Ishikawa (cell line): ENCODE results near the gene TLX2.

Experiments
- CEBPB ChIP-seq: IDR thresholded peaks from 2 replicates; pipeline ENCODE4 v1.6.1; 2012
- CREB1 ChIP-seq: IDR thresholded peaks from 2 replicates; pipeline ENCODE4 v1.6.1; 2012; ENCODE audit warnings: low read depth
- EGR1 ChIP-seq: IDR thresholded peaks from 2 replicates; pipeline ENCODE4 v1.6.1; 2012
- EP300 ChIP-seq: IDR thresholded peaks from 2 replicates; pipeline ENCODE4 v1.6.1; 2012; ENCODE audit warnings: borderline replicate concordance
- FOXM1 ChIP-seq: IDR thresholded peaks from 2 replicates; pipeline ENCODE4 v1.6.1; 2012; ENCODE audit warnings: low read depth, borderline replicate concordance
- MAX ChIP-seq: IDR thresholded peaks from 2 replicates; pipeline ENCODE4 v1.6.1; 2012
- NFIC ChIP-seq: IDR thresholded peaks from 2 replicates; pipeline ENCODE4 v1.6.1; 2012
- RAD21 ChIP-seq: IDR thresholded peaks from 2 replicates; pipeline ENCODE4 v1.6.1; 2012; ENCODE audit warnings: low read depth
- REST ChIP-seq: IDR thresholded peaks from 2 replicates; pipeline ENCODE4 v1.6.1; 2012; ENCODE audit warnings: low read depth, mild to moderate bottlenecking
- TAF1 ChIP-seq: IDR thresholded peaks from 2 replicates; pipeline ENCODE4 v1.6.1; 2012; ENCODE audit warnings: low read depth, mild to moderate bottlenecking
- TCF12 ChIP-seq: IDR thresholded peaks from 2 replicates; pipeline ENCODE4 v1.6.1; 2012; ENCODE audit warnings: low read depth
- TEAD4 ChIP-seq: IDR thresholded peaks from 2 replicates; pipeline ENCODE4 v1.6.1; 2012
- USF1 ChIP-seq: IDR thresholded peaks from 2 replicates; pipeline ENCODE4 v1.6.1; 2012
- YY1 ChIP-seq: IDR thresholded peaks from 2 replicates; pipeline ENCODE4 v1.6.1; 2012; ENCODE audit warnings: low read depth
- ZBTB7A ChIP-seq: IDR thresholded peaks from 2 replicates; pipeline ENCODE4 v1.6.1; 2012; ENCODE audit warnings: low read depth

The TLX2 gene

GRCh38 chr2:74524005-74524404 is 9.8 kb downstream of the TLX2 start:
- TF ChIP-seq ZBTB7A: no peak
- no peak for TF ChIP-seq TCF12
- no peak for TF ChIP-seq RAD21
- TF ChIP-seq TEAD4: no peak
- TF ChIP-seq EGR1: no peak
- no peak for TF ChIP-seq TAF1
- TF ChIP-seq MAX: no peak
- TF ChIP-seq CEBPB: no peak
- no peak for TF ChIP-seq EP300
- TF ChIP-seq CREB1: no peak
- TF ChIP-seq FOXM1: no peak
- TF ChIP-seq USF1: no peak
- TF ChIP-seq REST: no peak
- no peak for TF ChIP-seq YY1
- TF ChIP-seq NFIC: no peak

GRCh38 chr2:74524955-74525716 is 10.9 kb downstream of the TLX2 start:
- TF ChIP-seq FOXM1: no peak
- no peak for TF ChIP-seq RAD21
- no peak for TF ChIP-seq USF1
- no peak for TF ChIP-seq CREB1
- TF ChIP-seq CEBPB: no peak
- no peak for TF ChIP-seq ZBTB7A
- no peak for TF ChIP-seq TCF12
- no peak for TF ChIP-seq EP300
- no peak for TF ChIP-seq REST
- TF ChIP-seq YY1: no peak
- no peak for TF ChIP-seq MAX

GRCh38 chr2:74525717-74526648 is 11.7 kb downstream of the TLX2 start, which contains the start of gene DQX1:
Gene DQX1 (minus strand): TSS chr2:74526231. CDS start chr2:74525729, 502 bp downstream.
- TF ChIP-seq USF1 (0 out of 2 replicates have a peak, but pooled peaks have one; percentile 5), YY1 (no peak), MAX (no peak), NFIC (no peak), TEAD4 (no peak), EGR1 (no peak), EP300 (no peak), RAD21 (no peak)

- TF ChIP-seq MAX: no peak
- no peak for TF ChIP-seq EGR1
- TF ChIP-seq CEBPB: no peak
- no peak for TF ChIP-seq TCF12
Observed at GRCh38 chr2:74526649-74527230, 12.5 kb downstream of the TLX2 start.
